ENCODE results near the gene SNX9.

GRCh38 chr6:157962601-157963302 is 139.7 kb downstream of the SNX9 start:
- no peak for TF ChIP-seq EZH2 (IDR thresholded peaks at IDR 0.05; ENCODE audit: borderline replicate concordance, low read depth, low read length, poor library complexity, severe bottlenecking)
- TF ChIP-seq CTCF (conservative IDR thresholded peaks at IDR 0.05; ENCODE audit: low read depth, low read length): no peak
